ENCODE measurements around the gene NPIPA1. TPM values are rescaled to one million over a fixed set of nuclear protein-coding genes. Genes with fewer than 3 reads are reported as not detected.
A peak's percentile ranks its signal among the peaks of the same experiment; 100 is the strongest.
"Not testable (repeated sequence)": the region's sequence is repeated elsewhere in the genome, so short reads cannot be mapped to it uniquely, and the experiment has no call there.

Gene NPIPA1
- total RNA-seq, 6 experiments from 2014 or later = 14.0 to 48.3 (median 33.6) TPM

DNA sequence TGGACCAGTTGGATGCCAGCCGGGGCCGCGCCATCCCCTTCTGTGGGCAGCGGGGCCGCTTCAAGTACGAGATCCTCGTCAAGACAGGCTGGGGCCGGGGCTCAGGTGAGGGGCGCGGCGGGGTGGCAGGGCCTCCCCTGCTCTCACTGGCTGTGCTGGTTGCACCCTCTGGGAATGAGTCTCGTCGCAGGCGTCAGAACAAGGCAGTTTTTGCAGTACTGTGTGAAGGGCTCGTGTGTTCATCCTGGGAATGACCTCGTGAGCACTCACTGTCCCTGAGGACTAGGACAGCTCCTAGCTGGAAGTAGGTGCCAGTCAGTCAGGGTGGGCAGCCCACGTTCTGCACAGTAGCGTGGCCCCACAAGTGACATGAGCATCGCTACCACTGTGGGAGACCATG lies 6.3 kb upstream of the NPIPA1 start:
- H3K4me3 ChIP-seq; intact Hi-C loops (cut with DNase I); H3K4me1 ChIP-seq; H3K27ac ChIP-seq; H3K36me3 ChIP-seq; H3K9me3 ChIP-seq; ATAC-seq; H3K27me3 ChIP-seq: not testable (repeated sequence)
- no CpG with 5 or more reads among the region's 19 CpGs for WGBS (ENCODE audit: insufficient coverage, low coverage, low lambda C conversion rate, missing lambda C conversion rate)
- DNase-seq = peak in 1 of 3 donors; percentile 27

DNA sequence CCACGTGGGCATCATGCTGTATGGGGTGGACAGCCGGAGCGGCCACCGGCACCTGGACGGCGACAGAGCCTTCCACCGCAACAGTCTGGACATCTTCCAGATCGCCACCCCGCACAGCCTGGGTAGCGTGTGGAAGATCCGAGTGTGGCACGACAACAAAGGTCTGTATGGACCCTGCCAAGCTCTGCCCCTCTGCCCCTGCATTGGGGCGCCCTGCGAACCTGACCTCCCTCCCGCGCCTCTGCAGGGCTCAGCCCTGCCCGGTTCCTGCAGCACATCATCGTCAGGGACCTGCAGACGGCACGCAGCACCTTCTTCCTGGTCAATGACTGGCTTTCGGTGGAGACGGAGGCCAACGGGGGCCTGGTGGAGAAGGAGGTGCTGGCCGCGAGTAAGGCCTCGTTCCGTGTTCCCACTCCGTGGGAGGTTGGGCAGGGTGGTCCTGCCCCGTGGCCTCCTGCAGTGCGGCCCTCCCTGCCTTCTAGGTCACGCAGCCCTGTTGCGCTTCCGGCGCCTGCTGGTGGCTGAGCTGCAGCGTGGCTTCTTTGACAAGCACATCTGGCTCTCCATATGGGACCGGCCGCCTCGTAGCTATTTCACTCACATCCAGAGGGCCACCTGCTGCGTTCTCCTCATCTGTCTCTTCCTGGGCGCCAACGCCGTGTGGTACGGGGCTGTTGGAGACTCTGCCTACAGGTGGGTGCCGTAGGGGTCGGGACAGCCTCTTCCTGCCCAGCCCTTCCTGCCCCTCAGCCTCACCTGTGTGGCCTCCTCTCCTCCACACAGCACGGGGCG lies 4.5 kb upstream of the NPIPA1 start:
- H3K27me3 ChIP-seq; H3K27ac ChIP-seq; ATAC-seq; H3K4me3 ChIP-seq; H3K36me3 ChIP-seq; H3K9me3 ChIP-seq; intact Hi-C loops (cut with DNase I); H3K4me1 ChIP-seq: not testable (repeated sequence)
- peak in 2 of 3 donors; percentile 32 to 40 for DNase-seq
- 100% methylated on average over 4 of the region's 47 CpGs for WGBS (ENCODE audit: insufficient coverage, low coverage, low lambda C conversion rate, missing lambda C conversion rate)

DNA sequence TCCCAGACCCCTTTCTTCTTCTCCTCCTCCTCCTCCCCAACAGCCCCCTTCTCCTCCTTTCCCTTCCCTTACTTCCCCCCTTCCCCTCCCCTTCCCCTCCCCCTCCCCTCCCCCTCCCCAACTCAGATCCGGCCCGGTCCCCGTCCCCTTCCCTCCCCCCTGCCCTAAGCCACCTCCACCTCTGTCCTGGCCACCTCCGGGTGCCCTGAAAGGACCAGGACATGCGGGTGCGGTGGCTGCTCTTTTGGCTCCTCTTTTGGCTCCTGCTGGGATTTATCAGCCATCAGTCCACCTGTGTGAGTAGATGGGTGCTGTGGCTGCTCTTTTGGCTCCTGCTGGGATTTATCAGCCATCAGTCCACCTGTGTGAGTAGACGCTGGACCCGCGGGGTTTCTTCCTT lies 751 bp downstream of the NPIPA1 start:
- H3K36me3 ChIP-seq; H3K27me3 ChIP-seq; H3K4me3 ChIP-seq; H3K9me3 ChIP-seq; H3K27ac ChIP-seq; ATAC-seq; H3K4me1 ChIP-seq; intact Hi-C loops (cut with DNase I): not testable (repeated sequence)
- peak in 1 of 3 donors; percentile 7 for DNase-seq
- WGBS (ENCODE audit: insufficient coverage, low coverage, low lambda C conversion rate, missing lambda C conversion rate) = 69% methylated on average over 6 of the region's 9 CpGs

DNA sequence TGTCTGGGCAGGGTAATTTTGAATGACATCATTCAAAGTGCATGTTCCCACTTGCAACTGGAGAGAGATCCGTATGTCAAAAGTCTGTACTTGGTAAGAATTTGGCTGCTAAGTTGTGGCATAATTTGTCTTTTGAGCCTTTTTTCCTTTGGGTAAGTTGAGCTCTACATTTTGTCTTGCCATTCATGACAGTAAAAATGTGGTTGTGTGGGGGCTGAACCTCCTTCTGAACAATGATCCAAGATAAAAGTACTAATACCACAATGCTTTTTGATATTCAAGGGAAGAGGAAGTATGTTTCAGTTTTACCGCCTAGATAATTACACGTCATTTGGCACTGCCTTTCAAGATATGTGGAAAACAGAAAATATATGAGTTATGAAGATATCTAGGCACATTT lies 5.4 kb downstream of the NPIPA1 start:
- ATAC-seq; H3K9me3 ChIP-seq; H3K27ac ChIP-seq; H3K4me3 ChIP-seq; H3K27me3 ChIP-seq; H3K4me1 ChIP-seq; H3K36me3 ChIP-seq; DNase-seq; intact Hi-C loops (cut with DNase I): not testable (repeated sequence)
- WGBS (ENCODE audit: insufficient coverage, low coverage, low lambda C conversion rate, missing lambda C conversion rate) = 58% methylated on average over 3 of the region's 3 CpGs

DNA sequence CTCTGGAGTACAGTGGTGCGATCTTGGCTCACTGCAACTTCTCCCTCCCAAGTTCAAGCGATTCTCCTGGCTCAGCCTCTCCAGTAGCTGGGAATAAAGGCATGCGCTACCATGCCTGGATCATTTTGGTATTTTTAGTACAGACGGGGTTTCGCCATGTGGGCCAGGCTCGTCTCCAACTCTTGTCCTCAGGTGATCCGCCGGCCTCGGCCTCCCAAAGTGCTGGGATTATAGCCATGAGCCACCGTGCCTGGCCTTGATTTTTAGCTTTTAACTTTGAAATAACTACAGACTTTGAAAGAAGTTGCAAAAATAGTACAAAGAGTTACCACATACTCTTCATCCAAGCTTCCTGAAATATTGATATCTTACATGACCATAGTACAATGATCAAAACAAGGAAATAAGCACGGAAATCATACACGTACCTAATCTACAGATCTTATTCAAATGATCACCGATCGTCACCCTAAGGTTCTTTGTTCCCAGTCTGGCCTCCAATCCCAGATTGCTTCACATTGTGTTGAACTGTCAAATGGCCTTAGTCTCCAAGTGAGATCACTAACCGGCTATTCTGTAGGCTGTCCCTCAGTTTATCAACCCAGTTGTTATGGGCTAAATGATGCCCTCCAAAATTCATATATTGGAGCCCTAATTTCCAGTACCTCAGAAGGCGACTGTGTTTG lies 18.4 kb downstream of the NPIPA1 start:
- Histone ChIP-seq H3K4me1 (peaks cover 0 to 25% (median 10%) of the 10 kb centered on the region in 4 donors), H3K4me3 (no peak overlapping the region), H3K27me3 (no peaks in the 10 kb centered on the region), H3K36me3 (no peaks in the 10 kb centered on the region), H3K27ac (peak overlapping the region in 2 of 3 donors; percentile 33 to 61), H3K9me3 (no peaks in the 10 kb centered on the region)
- peak; percentile 89 to 93 (median 92) for ATAC-seq
- intact Hi-C loops (cut with DNase I) = no loop called here
- TF ChIP-seq, protein P1, sequence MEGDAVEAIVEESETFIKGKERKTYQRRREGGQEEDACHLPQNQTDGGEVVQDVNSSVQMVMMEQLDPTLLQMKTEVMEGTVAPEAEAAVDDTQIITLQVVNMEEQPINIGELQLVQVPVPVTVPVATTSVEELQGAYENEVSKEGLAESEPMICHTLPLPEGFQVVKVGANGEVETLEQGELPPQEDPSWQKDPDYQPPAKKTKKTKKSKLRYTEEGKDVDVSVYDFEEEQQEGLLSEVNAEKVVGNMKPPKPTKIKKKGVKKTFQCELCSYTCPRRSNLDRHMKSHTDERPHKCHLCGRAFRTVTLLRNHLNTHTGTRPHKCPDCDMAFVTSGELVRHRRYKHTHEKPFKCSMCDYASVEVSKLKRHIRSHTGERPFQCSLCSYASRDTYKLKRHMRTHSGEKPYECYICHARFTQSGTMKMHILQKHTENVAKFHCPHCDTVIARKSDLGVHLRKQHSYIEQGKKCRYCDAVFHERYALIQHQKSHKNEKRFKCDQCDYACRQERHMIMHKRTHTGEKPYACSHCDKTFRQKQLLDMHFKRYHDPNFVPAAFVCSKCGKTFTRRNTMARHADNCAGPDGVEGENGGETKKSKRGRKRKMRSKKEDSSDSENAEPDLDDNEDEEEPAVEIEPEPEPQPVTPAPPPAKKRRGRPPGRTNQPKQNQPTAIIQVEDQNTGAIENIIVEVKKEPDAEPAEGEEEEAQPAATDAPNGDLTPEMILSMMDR (IDR thresholded peaks at IDR 0.05) = no peak
- no peak for TF ChIP-seq POLR2A (IDR thresholded peaks at IDR 0.05)
- 35% methylated on average over 16 of the region's 16 CpGs for WGBS (ENCODE audit: insufficient coverage, low coverage, low lambda C conversion rate, missing lambda C conversion rate)
- peak; percentile 76 to 93 (median 93) for DNase-seq

DNA sequence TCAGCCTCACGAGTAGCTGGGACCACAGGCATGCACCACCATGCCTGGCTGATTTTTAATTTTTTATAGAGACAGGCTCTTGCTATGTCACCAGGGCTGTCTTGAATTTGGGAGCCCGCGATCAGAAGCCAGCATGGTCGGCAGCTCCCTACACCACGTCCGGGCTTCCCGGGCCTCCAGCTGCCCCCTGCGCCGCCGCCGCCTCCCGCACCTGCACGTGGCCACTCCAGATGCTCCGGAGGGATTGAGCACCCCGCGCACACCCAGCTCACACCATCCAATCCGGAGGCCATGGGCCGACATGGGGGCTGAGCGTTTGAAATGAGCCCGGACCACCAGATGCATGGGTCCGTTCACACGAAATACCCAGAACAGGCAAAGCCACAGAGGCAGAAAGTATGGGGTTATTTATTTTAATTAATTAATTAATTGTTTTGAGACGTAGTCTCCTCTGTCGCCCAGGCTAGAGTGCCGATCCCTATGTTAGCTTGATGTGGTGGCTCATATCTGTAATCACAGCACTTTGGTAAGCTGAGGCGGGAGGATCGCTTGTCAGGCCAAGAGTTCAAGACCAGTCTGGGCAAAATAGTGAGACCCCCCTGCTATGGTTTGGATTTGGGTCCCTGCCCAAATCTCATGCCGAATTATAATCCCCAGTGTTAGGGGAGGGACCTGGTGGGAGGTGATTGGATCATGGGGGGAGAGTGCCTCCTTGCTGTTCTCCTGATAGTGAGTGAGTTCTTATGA lies 20.5 kb downstream of the NPIPA1 start:
- 93% methylated on average over 25 of the region's 28 CpGs for WGBS (ENCODE audit: insufficient coverage, low coverage, low lambda C conversion rate, missing lambda C conversion rate)

More for the DNA sequence above, 20.5 kb downstream of the NPIPA1 start:
- no peak for TF ChIP-seq POLR2A (IDR thresholded peaks at IDR 0.05)
- TF ChIP-seq, protein P1 (IDR thresholded peaks at IDR 0.05) = no peak
- Histone ChIP-seq H3K27ac (no peak overlapping the region), H3K9me3 (no peaks in the 10 kb centered on the region), H3K27me3 (no peaks in the 10 kb centered on the region), H3K4me3 (no peak overlapping the region), H3K36me3 (no peaks in the 10 kb centered on the region), H3K4me1 (peaks cover 0 to 25% (median 10%) of the 10 kb centered on the region in 4 donors)
- intact Hi-C loops (cut with DNase I) = no loop called here
- DNase-seq (peak in 1 of 3 donors; percentile 49), ATAC-seq (peak in 1 of 4 donors; percentile 30)

All from right lobe of liver (tissue), 6 donors.